GM19397 (cell line): ENCODE data around the gene TAF5L.
"Not testable (repeated sequence)": the region's sequence is repeated elsewhere in the genome, so short reads cannot be mapped to it uniquely, and the experiment has no call there.

ENCODE experiments used
- ATAC-seq: cut with Tn5 transposase; IDR thresholded peaks from one replicate; pipeline ENCODE4 v1.9.1; 2021; ENCODE audit warnings: mild to moderate bottlenecking, moderate library complexity; ENCODE audit not compliant: unreplicated experiment

TAF5L gene

DNA sequence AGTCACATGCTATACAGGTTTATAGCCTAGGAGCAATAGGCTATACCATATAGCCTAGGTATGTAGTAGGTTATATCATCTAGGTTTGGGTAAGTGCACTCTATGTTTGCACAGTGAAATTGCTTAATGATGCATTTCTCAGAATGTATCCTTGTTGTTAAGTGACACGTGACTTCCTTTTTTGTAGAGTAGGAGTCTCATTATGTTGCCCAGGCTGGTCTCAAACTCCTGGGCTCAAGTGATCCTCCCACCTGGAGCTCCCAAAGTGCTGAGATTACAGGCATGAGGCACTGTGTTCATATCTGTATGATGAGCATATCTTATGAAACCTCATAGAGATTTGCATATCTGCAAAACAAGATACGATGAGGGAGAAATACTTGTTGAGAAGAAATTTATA, 53.6 kb downstream of the TAF5L start:
- no peak for ATAC-seq

DNA sequence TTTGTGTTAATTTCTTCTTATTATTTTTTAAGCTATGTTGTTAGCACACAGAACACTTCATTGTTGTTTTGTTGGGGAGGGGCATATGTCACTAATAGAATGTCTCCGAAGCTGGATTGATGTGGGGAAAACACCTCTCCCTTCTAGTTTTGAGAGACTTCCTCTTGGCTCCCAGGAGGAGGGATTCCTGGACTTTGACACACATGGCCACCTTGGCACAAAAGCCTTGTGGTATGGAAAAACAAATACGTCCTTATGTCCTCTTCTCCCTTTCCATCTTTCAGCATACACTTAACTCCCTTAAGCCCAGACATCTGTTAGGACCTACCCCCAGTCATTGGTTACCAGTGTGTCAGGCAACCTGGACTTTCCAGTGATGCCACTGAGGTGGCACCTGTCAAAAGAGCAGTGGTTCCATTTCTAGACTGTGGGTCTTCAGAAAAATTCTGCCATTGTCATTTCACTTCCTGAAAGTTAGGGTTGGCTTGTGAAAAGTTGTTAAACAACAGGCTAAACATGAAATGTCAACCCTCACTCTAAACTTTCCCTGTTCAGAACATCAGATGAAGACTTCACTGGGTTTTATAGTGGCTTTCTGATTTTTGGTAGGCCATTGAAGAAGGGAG, 54.9 kb downstream of the TAF5L start:
- ATAC-seq, result no peak

DNA sequence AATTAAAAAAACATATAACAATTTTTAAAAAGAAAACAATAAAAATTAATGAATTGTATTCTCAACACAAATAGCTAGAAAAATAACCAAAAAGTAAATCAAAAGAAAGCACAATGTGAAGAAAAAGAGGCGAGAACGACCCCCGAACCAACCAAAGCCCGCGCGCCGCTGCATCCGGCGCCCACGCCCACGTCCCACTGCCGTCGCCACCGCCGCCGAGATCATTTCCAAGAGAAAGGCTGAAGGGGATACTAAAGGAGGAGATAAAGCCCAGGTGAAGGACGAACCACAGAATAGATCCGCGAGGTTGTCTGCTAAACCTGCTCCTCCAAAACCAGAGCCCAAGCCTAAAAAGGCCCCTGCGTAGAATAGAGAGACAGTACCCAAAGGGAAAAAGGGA, 55.6 kb downstream of the TAF5L start:
- ATAC-seq, result no peak

DNA sequence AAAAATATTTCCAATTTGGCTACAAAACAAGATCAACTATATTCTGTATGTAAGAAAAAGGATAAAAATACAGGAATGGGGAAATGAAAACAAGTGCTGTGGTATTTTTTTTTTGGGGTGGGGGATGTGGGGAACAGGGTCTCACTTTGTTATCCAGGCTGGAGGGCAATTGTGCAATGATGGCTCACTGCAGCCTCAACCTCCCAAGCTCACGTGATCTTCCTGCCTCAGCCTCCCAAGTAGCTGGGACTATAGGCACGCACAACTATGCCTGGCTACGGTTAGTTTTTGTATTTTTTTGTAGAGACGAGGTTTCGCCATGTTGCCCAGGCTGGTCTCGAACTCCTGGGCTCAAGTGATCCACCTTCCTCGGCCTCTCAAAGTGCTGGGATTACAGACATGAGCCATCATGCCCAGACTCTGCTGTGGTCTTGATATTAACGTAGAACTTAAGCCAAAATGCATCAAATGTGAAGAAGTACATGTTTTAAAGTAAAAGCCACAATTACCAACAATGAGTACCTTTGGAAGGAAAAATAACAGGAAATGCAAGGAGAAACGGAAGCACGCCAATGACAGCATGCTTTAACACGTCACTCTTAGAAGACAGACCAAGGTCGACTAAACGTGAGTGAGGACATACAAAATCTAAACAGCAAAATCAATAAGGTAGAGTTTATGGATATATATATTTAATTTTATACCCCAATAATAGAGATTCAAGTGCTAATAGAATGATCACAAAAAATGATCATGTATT, 58.6 kb downstream of the TAF5L start:
- ATAC-seq, result no peak

DNA sequence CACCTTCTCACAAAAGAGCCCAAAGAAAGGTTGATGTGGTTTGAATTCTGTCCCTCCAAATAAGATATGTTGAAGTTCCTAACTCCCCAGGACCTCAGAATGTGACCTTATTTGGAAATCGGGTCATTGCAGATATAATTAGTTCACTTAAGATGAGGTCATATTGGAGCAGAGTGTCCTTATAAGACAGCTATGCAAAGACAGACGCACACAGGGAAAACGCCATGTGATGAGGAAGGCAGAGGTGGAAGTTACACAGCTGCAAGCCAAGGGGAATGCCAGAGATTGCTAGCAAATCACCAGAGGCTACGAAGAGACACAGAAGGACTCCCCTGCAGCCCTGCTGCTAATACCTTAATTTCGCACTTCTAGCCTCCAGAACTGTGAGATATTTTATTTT, 62.2 kb downstream of the TAF5L start:
- no peak for ATAC-seq

DNA sequence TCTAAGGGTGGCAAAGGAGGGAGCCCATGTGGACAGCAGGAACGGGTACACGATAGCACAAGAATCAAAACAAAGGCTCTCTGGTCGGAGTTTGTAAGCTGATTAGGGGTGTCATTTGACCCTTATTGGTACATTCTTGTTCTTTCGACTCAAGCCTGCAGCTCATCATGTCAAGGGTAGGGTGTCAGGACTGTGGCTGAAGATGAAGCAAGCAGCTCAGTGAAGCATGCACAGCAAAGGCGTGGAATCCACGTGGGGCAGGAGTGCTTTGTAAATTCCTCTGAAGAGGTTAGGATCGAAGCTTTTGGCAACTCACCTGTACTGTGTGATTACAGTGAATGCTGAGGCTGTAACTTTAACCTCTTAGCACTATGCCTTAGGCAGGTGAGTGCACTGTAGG, 62.7 kb downstream of the TAF5L start:
- no peak for ATAC-seq

DNA sequence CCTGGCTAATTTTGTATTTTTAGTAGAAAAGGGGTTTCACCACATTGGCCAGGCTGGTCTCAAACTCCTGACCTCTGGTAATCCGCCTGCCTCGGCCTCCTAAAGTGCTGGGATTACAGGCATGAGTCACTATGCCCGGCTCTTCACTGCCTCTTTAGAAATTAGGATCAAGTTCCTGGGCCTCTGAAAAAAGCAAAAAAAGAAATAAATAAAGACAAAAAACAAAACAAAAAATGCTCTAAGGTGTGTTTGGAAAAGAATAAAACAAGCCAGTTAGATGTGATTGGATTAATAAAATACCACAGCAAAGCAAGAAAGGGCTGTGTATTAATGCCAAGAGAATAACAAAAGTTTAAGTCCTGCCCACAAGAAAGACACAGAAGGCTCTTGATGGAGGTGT, 63.2 kb downstream of the TAF5L start:
- no peak for ATAC-seq

DNA sequence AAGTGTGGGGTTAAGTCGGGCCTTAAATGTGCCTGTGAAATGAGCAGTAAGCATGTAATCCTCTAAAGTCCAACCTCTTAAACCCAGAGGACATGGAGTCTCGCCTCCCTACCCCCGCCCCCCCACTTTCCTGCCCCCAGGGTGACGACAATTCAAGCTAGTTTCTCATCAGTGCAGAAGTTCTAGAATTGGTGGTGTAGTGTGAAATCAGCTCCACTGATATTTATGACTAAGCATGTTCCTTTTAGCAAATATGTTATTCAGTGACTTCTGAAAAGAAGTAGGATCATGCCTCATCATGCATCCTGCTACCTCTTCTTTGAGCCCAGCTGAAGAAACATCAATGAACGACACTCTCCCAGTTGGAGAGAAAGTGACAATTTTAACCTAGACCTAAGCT, 64.8 kb downstream of the TAF5L start:
- ATAC-seq, result no peak

DNA sequence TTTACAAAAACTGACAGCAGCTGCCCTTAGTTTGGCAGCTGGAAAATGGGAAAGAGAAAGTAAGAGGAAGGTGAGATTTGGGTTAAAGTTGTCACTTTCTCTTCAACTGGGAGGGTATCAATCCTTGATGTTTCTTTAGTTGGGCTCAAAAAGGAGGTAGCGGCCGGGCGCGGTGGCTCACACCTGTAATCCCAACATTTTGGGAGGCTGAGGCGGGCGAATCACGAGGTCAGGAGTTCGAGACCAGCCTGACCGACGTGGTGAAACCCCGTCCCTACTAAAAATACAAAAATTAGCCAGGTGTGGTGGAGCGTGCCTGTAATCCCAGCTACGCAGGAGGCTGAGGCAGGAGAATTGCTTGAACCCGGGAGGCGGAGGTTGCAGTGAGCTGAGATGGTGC, 65.8 kb downstream of the TAF5L start:
- ATAC-seq, result not testable (repeated sequence)

DNA sequence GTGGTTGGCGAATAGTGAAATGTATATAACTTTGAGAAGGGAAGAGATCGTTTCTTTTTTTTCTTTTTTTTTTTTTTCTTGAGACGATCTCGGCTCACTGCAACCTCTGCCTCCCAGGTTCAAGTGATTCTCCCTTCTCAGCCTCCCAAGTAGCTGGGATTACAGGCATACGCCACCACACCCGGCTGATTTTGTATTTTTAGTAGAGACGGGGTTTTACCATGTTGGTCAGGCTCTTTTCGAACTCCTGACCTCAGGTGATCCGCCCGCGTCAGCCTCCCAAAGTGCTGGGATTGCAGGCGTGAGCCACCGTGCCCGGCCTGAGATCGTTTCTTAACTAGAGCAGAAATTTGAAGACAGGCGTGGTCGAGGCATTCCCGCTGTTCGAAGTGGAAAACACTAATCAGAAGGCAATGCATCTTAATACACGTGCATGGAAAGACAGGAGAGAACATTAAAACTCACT, 66.6 kb downstream of the TAF5L start:
- ATAC-seq, result not testable (repeated sequence)

DNA sequence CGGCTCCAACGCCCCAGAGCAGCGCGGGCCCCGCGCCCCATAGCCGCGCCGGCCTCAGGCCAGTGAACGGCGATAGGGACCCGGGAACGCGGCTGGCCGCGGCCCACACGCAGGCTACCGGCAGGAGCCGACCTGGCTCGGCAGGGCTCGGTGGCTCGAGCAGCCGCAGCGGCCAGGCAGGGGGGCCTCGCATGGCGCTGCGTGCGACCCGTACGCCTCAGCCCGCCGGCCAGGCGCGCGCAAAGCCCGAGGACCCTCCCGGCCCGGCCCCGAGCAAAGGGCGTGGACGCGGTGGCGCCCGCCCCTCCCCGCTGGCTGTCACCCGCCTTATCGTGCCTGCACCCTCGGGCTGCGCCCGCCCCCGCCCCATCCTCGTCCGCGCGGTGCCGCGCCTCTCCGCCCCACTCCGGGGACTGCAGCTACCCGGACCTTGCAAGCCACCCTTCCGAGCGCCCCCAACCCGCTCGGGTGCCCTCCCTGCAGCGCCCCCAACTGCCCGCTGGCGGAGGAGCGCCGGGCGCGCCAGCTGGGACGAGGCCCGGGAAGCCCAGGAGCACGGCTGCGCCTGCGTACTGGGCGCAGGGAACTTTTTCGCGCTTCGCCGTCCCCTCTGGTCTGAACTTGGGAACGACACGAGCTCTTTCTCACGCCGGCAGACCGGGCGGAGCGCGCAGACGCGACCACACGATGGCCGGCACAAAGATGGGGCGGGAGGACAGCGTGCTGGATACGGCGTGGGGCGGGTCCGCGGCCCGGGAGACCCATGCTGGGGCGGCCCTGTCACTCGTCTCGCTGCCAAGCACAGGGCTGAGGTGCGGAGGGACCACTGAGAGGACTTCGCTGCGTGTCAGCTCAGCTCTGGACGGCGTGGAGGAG, 67.2 kb downstream of the TAF5L start, which contains the start of gene ABCB10:
Gene ABCB10 (minus strand): TSS at position 248 of the 876 bp plus-strand sequence. CDS start 55 bp downstream, at position 193.
- ATAC-seq, result peak; percentile 71

DNA sequence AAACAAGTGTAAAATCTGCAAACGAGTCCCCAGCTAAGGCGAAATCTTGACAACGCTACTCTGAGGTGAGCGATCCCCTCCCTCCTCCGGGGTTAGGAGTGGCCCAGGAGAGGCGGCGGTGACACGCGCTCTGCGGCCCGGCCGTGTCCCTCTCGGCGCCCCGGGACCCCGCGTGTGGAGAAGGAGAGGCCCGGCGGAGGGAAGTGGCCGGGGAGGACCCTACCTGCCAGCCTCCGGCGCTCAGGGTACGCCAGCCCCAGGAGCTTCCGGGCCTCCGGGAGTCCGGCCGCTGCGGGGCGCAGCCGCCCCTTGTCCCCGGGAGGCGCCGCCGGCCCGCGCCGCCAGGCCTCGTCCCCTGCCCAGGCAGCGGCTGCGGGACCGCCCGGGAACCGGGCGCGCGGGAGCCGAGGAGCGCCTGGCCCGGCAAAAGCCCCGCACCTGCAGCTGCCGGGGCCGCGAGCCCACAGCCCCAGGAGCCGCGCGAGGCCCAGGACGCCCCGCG, 68.0 kb downstream of the TAF5L start:
- ATAC-seq, result peak; percentile 41

DNA sequence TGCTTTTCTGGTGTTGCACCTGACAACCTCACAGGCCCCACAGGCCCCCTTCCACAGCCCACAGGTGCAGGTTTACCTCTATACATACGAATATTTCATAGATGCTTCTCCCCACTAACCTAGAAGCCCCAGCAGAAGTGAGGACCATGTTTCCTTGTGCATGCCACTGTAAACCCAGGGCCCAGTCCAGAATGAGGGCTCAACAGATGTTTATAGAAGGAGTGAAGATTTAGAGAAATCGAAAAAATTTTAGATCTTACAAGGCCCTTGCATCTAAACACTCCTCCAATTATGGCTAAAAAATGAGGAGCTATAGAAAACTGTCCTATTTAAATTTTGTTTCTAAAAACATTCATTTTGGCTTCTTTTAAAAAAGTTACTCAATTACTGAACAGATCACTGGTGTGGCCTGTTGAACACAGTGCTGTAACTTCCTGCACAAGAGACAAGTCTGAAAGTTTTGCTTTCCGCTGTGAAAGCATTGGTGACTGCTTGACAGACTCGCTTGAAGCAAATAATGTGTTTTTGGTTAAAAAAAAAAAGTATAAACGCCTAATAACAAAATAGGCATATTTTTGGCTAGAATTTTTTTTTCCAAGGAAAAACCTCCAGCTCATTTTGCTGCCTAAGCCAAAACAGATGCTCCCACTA, 68.6 kb downstream of the TAF5L start:
- ATAC-seq, result no peak

DNA sequence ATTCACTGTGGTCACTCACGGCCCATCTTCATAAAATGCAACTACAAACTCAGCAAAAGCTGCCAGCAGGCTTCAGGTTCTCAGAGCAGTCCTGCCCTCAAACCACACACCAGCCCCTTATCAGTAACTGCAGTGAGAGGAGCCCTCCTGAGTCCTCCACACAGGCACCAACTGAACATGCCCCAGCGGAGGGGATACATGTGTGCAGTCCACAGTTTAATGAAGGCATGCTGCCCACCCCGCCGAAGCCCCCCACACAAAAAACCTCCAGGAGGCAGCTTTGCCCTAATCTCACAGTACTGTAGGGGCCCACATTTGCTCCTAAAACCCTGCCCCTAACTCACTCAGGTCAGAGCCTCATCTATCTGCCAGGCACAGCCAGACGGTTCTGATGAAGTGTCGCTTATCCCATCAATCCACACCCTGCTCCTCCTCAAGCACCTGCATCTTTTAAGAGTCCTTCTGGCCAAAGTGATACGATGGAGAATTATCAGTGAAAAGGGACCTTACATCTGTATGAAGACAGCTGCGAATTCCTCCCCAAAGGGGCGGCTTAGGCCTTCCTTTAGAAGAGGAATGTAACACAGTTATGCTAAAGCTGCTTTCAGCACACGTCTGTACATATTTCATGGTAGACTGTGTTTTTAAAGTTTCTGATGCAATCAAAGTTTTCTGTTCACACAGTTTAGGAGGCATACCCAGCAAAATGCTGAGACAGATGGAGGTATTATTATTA, 70.9 kb downstream of the TAF5L start:
- ATAC-seq, result no peak

DNA sequence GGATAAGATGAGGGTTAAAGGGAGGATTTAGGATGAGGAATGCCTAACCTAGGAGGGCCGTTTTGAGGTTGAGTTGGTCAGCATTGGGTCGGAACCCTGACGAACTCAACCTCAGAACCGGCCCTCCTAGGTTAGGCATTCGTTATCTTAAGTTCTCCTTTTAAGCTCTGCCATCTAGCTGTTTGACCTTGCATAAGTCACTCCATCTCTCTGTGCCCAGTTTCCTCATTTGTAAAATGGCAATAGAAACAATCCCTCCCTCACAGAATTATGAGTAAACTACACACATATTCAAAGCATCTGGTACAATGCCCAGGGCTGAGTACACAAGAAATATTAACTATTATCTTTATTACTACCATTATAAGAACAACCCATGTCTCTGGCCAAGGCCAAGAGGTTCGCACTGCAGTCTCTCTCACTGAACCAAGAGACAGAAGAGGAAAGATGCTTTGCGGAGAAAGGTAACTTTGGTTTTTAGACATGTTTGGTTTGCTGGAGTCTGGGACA, 72.2 kb downstream of the TAF5L start:
- ATAC-seq, result no peak

DNA sequence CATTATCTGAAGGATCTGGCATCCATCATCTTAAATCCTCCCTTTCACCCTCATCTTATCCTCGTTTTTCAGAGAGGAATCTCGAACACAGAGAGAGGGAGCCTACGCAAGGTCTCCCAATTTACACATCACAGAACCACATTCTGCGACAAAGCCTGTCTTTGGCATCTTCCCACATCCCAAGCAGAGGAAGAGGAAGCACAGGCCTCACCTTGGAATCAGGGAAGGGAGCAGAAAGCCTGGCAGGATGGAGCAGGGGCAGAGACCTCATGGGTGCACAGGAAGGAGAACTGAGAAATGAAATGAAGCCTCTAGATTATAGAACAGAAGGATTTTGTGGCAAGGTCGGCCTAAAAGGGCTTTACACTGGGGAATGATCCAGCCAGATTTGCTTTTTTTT, 73.2 kb downstream of the TAF5L start:
- ATAC-seq, result no peak

DNA sequence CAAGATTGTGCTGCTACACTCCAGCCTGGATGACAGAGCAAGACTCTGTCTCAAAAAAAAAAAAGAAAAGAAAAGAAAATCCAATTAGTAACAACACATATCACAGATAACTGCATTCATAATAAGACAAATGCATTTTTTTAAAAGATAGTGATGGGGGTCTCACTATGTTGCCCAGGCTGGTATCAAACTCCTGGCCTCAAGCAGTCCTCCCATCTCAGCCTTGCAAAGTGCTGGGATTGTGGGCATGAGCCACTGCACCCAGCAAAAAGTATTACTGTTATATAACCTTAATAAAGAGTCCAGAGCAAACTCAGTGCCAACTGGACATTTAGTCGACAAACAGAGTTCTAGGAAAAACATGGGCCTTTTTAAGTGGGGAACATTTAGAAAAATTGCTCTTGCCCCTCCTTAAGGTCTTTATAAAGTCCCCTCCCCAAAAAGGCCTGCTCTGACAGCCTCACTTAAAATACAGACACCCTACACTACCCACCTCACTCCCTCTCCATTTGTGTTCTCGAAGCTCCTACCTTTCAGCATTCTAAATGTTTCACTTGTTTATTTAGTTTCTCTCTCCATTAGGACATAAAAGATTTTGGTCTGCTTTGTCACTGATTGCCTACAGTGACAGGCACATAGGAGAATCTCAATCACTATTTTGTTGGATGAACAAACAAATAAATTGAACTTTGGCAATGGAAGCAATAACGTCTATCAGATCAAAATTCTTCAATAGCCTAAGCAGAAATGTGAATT, 74.9 kb downstream of the TAF5L start:
- no peak for ATAC-seq

DNA sequence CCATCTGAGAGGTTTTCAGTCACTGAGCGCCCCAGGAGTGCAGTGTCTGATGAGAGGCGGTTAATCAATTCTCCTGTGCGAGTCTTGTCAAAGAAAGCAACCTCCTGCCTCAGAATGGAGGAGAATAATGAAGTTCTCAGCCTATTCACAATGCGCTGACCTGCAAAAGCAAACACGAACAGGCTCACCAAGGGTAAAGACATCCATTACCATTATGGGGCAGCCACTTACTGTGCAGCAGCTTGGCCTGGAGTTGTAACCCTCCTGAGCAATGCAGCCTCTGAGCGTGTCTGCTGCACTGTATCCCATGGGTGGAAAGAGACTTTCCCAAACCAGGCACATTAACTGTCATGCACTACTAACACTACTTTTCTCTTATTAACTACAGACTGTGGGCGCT, 78.4 kb downstream of the TAF5L start:
- no peak for ATAC-seq

DNA sequence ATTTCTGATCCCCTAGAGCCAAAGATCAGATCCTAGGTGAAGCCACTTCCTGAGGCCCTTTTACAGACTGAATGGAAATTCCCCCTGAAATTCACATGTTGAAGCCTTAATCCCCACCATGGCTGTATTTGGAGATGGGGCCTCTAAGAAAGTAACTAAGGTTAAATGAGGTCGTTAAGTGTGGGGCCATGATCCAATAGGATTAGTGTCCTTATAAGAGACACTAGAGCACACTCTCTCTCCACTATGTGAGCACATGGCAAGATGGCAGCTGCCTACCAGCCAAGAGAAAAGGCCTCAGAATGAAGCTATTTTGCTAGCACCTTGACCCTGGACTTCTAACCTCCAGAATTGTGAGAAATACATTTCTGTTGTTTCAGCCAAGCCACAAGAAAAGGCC, 81.3 kb downstream of the TAF5L start:
- ATAC-seq, result no peak
